ENCODE results near the gene FN1. TPM values are rescaled to one million over a fixed set of nuclear protein-coding genes. Genes with fewer than 3 reads are reported as not detected.
"Not testable (repeated sequence)": the region's sequence is repeated elsewhere in the genome, so short reads cannot be mapped to it uniquely, and the experiment has no call there.

The FN1 gene
- total and polyA plus RNA-seq, 2 donors (not counting 3 experiments of a cell fraction or from before 2014, with no cell fraction given), result 3,221 to 3,740 TPM

DNA sequence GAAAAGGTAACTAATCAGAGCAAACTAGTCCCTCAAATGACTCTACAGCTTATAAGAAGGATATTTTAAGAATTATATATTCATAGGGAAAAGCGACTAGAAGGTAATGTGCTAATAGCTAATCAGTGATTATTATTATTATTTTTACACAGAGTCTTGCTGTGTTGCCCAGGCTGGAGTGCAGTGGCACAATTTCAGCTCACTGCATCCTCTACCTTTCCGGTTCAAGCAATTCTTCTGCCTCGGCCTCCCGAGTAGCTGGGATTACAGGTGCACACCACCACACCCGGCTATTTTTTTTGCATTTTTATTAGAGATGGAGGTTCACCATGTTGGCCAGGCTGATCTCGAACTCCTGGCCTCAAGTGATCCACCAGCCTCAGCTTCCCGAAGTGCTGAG, 27.4 kb downstream of the FN1 start:
- H3K4me3 ChIP-seq (replicated peaks in 1 of 3; ENCODE audit: insufficient read depth in 1 of 3, low read depth in 1 of 3, low read length in 3 of 3); dilution Hi-C loops (cut with MboI; ENCODE audit: extremely low pct_ligation_motif_present, low sequenced_read_pairs); intact Hi-C loops (cut with micrococcal nuclease); H4K20me1 ChIP-seq (replicated peaks; ENCODE audit: control insufficient read depth, extremely low read depth, insufficient read depth, low read length); H3K9ac ChIP-seq (replicated peaks; ENCODE audit: extremely low read depth, insufficient read depth, low read length); H3K9me1 ChIP-seq (replicated peaks; ENCODE audit: control insufficient read depth, extremely low read depth, insufficient read depth, low read length); H3K27me3 ChIP-seq (ENCODE audit: control insufficient read depth in 2 of 2, insufficient read depth in 2 of 2, low read length in 2 of 2); FAIRE-seq; H3K27ac ChIP-seq (ENCODE audit: insufficient read depth, low read depth, low read length); BruUV-seq (replicated peaks); H3K4me2 ChIP-seq (ENCODE audit: insufficient read depth, low read length); POLR2A ChIA-PET; DNase-seq (ENCODE audit: low read depth, low spot score); H3K9me3 ChIP-seq (replicated peaks; ENCODE audit: control insufficient read depth, insufficient read depth, low read length); H2AFZ ChIP-seq (ENCODE audit: low read depth, low read length): not testable (repeated sequence)
- H3K36me3 ChIP-seq (ENCODE audit: control insufficient read depth in 2 of 2, extremely low read depth in 1 of 2, insufficient read depth in 2 of 2, low read length in 2 of 2), result peaks cover 58 to 74% of the 10 kb centered on the region in 2 experiments
- CTCF ChIA-PET, result interaction anchor here (0.8 to 1.0 kb wide), 2 partner anchors 9 to 523 kb away, joined by 3 to 4 read pairs; no protein-coding TSS in a partner anchor
- H3K79me2 ChIP-seq (ENCODE audit: control insufficient read depth, insufficient read depth, low read length), result peaks cover 16% of the 10 kb centered on the region
- peaks cover 25% of the 10 kb centered on the region for H3K4me1 ChIP-seq (ENCODE audit: control insufficient read depth, extremely low read depth, insufficient read depth, low read length)
- TF ChIP-seq POLR2A (IDR thresholded peaks at IDR 0.05; ENCODE audit: low read depth, low read length), result peak; percentile 30

DNA sequence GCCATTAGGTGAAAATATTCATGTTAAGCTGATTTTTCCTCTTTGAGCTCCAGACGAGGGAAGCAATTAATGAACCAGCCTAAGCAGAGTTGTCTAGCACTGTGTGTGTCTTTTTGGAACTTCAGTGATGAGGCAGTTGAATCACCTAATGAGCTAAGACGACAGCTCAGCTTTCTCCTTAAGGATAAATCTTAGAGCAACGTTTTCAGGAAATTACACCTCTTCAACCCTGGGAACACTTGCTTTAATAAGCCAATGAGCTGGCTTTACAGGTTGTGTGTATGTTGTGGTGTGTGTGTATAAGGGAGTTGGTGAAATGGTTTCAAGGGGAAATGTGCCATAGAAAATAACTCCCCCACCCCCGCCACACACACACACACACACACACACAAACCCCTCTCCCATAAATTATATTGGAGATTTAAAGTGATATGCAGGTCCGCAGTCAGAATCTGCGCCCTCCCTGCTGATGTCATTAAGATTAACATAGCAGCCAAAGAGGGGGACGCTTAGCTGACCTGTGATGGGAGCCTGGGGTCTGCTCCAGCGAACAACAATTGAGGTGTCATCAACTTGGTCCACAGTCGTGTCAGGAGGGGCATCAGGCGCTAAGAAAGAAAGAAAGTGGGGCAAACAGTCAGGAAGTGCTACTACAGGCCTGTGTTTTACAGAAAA, 28.1 kb downstream of the FN1 start:
- Histone ChIP-seq H3K4me1 (ENCODE audit: control insufficient read depth, extremely low read depth, insufficient read depth, low read length) (peaks cover 22% of the 10 kb centered on the region), H3K36me3 (ENCODE audit: control insufficient read depth in 2 of 2, extremely low read depth in 1 of 2, insufficient read depth in 2 of 2, low read length in 2 of 2) (peaks cover 56 to 71% of the 10 kb centered on the region in 2 experiments), H3K27me3 (ENCODE audit: control insufficient read depth in 2 of 2, insufficient read depth in 2 of 2, low read length in 2 of 2) (no peaks in the 10 kb centered on the region), H3K4me3 (replicated peaks in 1 of 3; ENCODE audit: insufficient read depth in 1 of 3, low read depth in 1 of 3, low read length in 3 of 3) (no peak overlapping the region), H3K9me3 (replicated peaks; ENCODE audit: control insufficient read depth, insufficient read depth, low read length) (no peaks in the 10 kb centered on the region), H3K27ac (ENCODE audit: insufficient read depth, low read depth, low read length) (no peak overlapping the region), H3K4me2 (ENCODE audit: insufficient read depth, low read length) (no peak overlapping the region), H3K79me2 (ENCODE audit: control insufficient read depth, insufficient read depth, low read length) (peaks cover 16% of the 10 kb centered on the region), H4K20me1 (replicated peaks; ENCODE audit: control insufficient read depth, extremely low read depth, insufficient read depth, low read length) (no peaks in the 10 kb centered on the region), H3K9me1 (replicated peaks; ENCODE audit: control insufficient read depth, extremely low read depth, insufficient read depth, low read length) (no peaks in the 10 kb centered on the region), H3K9ac (replicated peaks; ENCODE audit: extremely low read depth, insufficient read depth, low read length) (no peak overlapping the region), H2AFZ (ENCODE audit: low read depth, low read length) (no peak overlapping the region)
- POLR2A ChIA-PET, result no interaction called here
- CTCF ChIA-PET, result interaction anchor here (0.6 to 1.0 kb wide), 4 partner anchors 8 to 524 kb away, joined by 3 to 4 read pairs (median 3); no protein-coding TSS in a partner anchor
- DNase-seq (ENCODE audit: low read depth, low spot score) (no peak), FAIRE-seq (no peak)
- TF ChIP-seq CTCF (IDR thresholded peaks at IDR 0.05; ENCODE audit: extremely low read depth in 1 of 2, insufficient read depth in 1 of 2, low read depth in 1 of 2, low read length in 2 of 2) (no peak), POLR2A (IDR thresholded peaks at IDR 0.05; ENCODE audit: low read depth, low read length) (no peak), POLR2AphosphoS5 (IDR thresholded peaks at IDR 0.05; ENCODE audit: insufficient read depth, low read depth, low read length) (peak; percentile 14)
- dilution Hi-C loops (cut with MboI; ENCODE audit: extremely low pct_ligation_motif_present, low sequenced_read_pairs), result no loop called here
- intact Hi-C loops (cut with micrococcal nuclease), result no loop called here
- no TSS peak for BruUV-seq (replicated peaks)

All from endothelial cell of umbilical vein (primary cell).